HG02870 (cell line): ENCODE results near the gene NLRP8.
"Not testable (repeated sequence)": the region's sequence is repeated elsewhere in the genome, so short reads cannot be mapped to it uniquely, and the experiment has no call there.

ENCODE experiments used
- ATAC-seq: cut with Tn5 transposase; IDR thresholded peaks from one replicate; pipeline ENCODE4 v1.9.1; 2021; ENCODE audit warnings: mild to moderate bottlenecking, moderate library complexity; ENCODE audit not compliant: unreplicated experiment

Gene NLRP8

DNA sequence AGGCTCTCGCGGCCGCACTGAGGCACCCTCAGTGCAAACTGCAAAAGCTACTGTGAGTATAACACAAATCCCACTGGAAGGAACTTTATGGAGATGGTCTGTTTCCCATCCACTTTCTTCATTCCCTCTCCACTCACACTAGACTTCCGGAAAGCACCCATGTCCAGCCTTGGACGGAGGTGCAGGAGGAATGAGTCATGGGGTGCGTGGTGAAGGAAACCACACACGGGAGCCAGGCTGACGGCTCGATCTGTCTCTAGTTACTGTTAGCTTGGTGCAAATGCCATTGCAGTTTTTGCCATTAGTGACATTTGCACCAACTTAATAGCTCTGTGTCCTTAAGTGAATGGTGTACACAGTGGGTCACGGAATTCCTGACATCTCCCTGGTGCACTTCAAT lies 14.6 kb downstream of the NLRP8 start:
- ATAC-seq = no peak

DNA sequence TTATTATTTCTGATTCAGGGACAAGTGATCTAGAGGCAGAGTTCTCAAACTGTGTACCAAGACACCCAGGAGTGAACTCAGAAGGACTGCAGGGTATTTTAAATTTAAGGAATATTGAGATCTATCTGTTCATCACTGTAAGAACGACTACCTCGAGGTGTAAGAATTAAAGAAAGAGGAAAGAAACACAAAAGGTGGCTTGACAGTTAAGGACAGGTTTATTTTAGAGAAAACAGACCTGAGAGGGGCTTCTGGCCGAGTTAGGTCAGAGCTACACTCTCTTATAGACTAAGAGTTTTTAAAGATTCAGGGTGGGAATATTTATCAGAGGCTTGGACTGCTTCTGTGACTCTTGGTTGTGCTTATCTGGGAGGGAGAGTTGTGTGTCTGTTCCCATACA lies 26.4 kb downstream of the NLRP8 start:
- ATAC-seq = no peak

DNA sequence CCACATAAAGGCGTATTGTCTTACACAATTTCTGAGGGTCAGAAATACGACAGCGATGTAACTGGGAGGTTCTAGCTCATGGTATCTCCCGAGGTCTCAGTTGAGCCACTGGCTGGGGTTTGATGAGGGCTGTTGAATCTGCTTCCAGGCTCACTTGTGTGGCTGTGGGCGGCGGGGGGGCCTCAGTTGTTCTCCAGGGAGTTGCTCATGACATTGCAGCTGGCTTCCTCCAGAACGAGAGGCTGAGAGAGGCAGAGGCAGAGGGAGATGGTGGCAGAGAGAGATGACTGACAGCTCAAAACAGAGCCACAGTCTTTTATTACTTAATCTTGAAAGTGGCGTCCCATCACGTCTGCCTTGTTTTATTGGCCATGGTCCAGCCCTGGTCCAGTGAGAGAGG lies 32.8 kb downstream of the NLRP8 start:
- no peak for ATAC-seq

DNA sequence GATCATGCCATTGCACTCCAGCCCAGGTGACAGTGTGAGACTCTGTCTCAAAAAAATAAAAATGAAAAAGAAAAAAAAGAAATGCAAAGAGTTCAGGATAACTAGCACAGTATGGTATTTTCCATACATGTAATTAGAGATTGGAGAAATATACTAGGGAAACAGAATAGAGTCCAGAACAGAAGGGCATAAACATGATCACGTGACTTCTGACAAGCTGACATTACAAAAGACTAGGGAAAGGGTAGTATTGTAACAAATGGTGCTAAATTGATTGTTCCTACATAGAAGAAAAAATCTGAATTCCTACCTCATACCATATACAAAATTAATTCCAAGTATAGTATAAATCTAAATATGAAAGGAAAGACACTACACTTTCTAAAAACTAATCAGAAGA lies 37.6 kb downstream of the NLRP8 start:
- no peak for ATAC-seq

DNA sequence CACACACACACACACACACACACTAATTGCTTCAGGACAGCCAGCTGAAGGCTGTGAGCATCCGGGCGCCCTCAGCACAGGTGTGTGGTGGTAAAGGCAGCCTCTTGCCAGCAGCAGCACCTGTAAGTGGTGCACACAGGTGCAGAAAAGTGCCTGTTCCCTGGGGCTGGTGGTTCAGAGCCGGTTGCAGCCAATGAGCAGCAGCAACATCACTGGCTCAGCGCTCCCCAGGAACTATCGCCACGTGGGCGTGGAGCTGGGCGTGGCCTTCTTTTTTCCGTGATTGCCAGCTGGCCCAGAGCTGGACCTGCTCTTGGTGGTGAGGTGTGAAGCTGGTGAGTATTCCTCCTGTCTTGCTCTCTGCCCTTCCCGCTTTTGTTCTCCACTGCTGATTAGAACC lies 38.9 kb downstream of the NLRP8 start, which contains the start of gene NLRP5:
TSS of gene NLRP5 (plus strand) at position 289 of the 400 bp plus-strand sequence.
- ATAC-seq = no peak

DNA sequence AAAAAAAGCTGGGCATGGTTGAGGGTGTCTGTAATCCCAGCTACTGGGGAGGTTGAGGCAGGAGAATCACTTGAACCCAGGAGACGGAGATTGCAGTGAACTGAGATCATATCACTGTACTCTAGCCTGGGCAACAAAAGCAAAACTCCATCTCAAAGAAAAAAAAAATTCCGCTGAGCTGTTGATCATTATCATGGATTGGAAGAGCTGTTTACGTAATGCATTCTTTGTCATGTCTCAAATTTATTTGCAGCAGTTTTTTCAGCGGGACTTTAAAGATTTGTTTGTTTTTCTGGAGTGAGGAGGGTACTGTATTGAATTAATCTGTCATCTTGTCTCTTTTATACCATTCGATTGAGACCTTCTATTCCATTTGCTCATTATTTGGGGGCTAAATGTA lies 43.2 kb downstream of the NLRP8 start:
- ATAC-seq = no peak

DNA sequence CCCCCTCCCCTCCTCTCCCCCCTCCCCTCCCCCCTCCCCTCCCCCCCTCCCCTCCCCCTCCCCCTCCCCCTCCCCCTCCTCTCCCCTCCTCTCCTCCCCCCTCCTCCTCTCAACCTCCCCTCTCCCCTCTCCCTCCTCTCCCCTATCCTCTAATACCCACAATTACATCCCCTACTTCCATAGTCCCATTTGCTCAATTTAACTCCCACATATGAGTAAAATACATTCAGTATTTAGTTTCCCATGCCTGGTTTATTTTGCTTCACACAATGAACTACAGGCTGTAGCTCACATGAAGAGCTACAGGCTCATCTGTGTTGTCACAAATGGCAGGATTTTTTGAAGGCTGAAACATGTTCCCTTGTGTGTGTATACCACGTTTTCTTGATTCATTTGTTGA lies 45.9 kb downstream of the NLRP8 start:
- no peak for ATAC-seq

DNA sequence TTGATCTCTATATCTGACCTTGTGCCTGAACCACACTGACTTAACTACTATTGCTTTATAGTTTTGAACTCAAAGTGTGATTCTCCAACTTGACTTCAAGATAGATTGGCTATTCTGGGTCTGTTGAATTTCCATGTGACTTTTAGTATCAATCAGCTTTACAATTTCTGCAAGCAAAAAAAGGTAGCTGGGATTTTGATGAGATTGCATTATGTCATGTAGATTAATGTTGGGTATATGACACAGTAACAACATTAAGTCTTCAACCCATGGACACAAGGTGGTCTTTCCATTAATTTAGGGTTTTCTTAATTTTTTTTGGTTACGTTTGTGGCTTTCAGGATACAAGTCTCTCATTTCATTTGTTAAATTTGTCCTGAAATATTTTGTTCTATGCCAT lies 67.1 kb downstream of the NLRP8 start:
- no peak for ATAC-seq

DNA sequence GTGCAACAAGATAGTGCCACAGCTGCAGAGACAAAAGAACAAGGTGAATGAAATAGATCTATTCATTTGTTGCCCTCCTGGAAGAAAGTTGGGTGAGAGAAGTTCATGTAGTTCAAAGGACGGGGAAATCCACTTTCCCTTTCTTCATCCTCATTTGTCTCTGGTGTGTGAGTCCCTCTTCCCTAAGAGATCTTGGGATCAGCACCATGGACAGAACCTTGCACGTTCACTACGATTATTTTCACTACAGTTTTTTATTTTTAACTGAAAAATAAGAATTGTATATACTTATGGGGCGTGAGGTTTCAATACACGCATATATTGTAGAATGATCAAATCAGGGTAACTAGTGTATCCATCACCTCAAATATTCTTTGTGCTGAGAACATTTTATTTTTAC lies 68.1 kb downstream of the NLRP8 start:
- ATAC-seq = no peak

DNA sequence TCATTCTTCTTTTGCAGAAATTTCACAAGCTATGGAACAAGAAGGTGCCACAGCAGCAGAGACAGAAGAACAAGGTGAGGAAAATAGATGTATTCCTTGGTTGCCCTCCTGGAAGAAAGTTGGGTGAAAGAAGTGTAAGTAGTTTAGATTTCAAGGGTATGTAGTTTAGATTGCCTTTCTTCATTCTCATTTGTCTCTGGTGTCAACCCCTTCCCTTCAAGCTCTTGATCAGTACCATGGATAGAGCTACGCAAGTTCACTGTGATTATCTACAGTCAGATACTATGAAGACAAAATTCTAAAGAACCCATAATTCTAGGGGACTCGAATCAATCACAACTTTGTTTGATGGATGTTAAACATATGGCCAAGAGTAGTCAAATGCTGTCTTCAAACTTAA lies 71.7 kb downstream of the NLRP8 start:
- ATAC-seq = not testable (repeated sequence)

DNA sequence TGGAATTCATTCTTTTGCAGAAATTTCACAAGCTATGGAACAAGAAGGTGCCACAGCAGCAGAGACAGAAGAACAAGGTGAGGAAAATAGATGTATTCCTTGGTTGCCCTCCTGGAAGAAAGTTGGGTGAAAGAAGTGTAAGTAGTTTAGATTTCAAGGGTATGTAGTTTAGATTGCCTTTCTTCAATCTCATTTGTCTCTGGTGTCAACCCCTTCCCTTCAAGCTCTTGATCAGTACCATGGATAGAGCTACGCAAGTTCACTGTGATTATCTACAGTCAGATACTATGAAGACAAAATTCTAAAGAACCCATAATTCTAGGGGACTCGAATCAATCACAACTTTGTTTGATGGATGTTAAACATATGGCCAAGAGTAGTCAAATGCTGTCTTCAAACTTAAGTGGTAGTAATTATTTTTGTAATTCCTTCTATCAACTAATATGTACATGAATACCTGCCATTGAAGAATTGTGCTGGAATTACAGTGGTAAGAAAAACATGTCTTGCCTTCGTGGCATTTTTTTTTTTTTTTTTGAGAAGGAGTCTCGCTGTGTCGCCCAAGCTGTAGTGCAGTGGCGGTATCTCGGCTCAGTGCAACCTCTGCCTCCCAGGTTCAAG lies 72.8 kb downstream of the NLRP8 start:
- ATAC-seq = not testable (repeated sequence)

DNA sequence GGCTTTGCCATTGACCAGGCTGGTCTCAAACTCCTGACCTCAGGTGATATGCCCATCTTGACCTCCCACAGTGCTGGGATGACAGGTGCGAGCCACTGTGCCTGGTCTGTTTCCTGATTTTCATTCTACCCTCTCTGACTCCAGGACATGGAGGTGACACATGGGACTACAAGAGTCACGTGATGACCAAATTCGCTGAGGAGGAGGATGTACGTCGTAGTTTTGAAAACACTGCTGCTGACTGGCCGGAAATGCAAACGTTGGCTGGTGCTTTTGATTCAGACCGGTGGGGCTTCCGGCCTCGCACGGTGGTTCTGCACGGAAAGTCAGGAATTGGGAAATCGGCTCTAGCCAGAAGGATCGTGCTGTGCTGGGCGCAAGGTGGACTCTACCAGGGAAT lies 79.1 kb downstream of the NLRP8 start:
- no peak for ATAC-seq
